OCI-LY1 (cell line): Measurements from ENCODE around the gene HCRT.

ENCODE experiments used
- H2AFZ ChIP-seq: fragments of 200-600 bp; sonication (generic), shearing (Covaris generic); 2 replicates; pipeline ENCODE4 v1.6.0; 2014; ENCODE audit warnings: antibody characterized with exemption, mild to moderate bottlenecking, low read length
- H3F3A ChIP-seq: fragments of 200-600 bp; sonication (generic), shearing (Covaris generic); 2 replicates; pipeline ENCODE4 v1.6.0; 2014; ENCODE audit warnings: mild to moderate bottlenecking, antibody characterized with exemption, low read length, moderate library complexity; ENCODE audit not compliant: insufficient read depth
- H3K27ac ChIP-seq: fragments of 200-600 bp; sonication (generic); 2 replicates; pipeline ENCODE4 v1.5.1; 2014; ENCODE audit warnings: low read length, mixed run types, mild to moderate bottlenecking, low read depth; ENCODE audit not compliant: poor library complexity, severe bottlenecking
- H3K27me3 ChIP-seq: fragments of 200-600 bp; sonication (generic); 2 replicates; pipeline ENCODE4 v1.6.0; 2014; ENCODE audit warnings: antibody characterized with exemption, mild to moderate bottlenecking, low read length, moderate library complexity; ENCODE audit not compliant: insufficient read depth
- H3K36me3 ChIP-seq: fragments of 200-600 bp; sonication (generic); 2 replicates; pipeline ENCODE4 v1.6.1; 2014; ENCODE audit warnings: mild to moderate bottlenecking, antibody characterized with exemption, low read length, moderate library complexity, mixed read lengths; ENCODE audit not compliant: insufficient read depth
- H3K4me1 ChIP-seq: fragments of 200-600 bp; sonication (generic); 2 replicates; pipeline ENCODE4 v1.5.1; 2014; ENCODE audit warnings: mild to moderate bottlenecking, low read length, moderate library complexity; ENCODE audit not compliant: insufficient read depth, severe bottlenecking
- H3K4me2 ChIP-seq: fragments of 200-600 bp; sonication (generic), shearing (Covaris generic); 2 replicates; pipeline ENCODE4 v1.6.1; 2014; ENCODE audit warnings: low read length
- H3K4me3 ChIP-seq: fragments of 200-600 bp; sonication (generic); 2 replicates; pipeline ENCODE4 v1.5.1; 2014; ENCODE audit warnings: low read length, low read depth, mild to moderate bottlenecking, mixed read lengths; ENCODE audit not compliant: poor library complexity, severe bottlenecking
- H3K79me2 ChIP-seq: fragments of 200-600 bp; shearing (Covaris generic); 2 replicates; pipeline ENCODE4 v1.6.1; 2016; ENCODE audit warnings: mixed run types, low read length, mixed read lengths; ENCODE audit not compliant: insufficient read depth
- H3K9ac ChIP-seq: fragments of 200-600 bp; sonication (generic), shearing (Covaris generic); 2 replicates; pipeline ENCODE4 v1.6.1; 2014; ENCODE audit warnings: mild to moderate bottlenecking, low read length, mixed read lengths
- H3K9me2 ChIP-seq: fragments of 200-600 bp; sonication (generic), shearing (Covaris generic); 2 replicates; pipeline ENCODE4 v1.6.1; 2014; ENCODE audit warnings: low read depth, mild to moderate bottlenecking, low read length, mixed read lengths
- H3K9me3 ChIP-seq: fragments of 200-600 bp; shearing (Covaris generic); 2 replicates; pipeline ENCODE4 v1.6.1; 2014; ENCODE audit warnings: low read length, mixed read lengths
- H4K20me1 ChIP-seq: fragments of 200-600 bp; sonication (generic), shearing (Covaris generic); 2 replicates; pipeline ENCODE4 v1.6.0; 2016; ENCODE audit warnings: mild to moderate bottlenecking, low read length; ENCODE audit not compliant: insufficient read depth
- EZH2 ChIP-seq: fragments of 200-600 bp; sonication (generic), shearing (Covaris generic); IDR thresholded peaks from 2 replicates; pipeline ENCODE4 v1.8.0; 2017; ENCODE audit warnings: borderline replicate concordance, mixed run types, mild to moderate bottlenecking, antibody characterized with exemption, low read length, moderate library complexity, mixed read lengths
- TF ChIP-seq, protein P1 (sequence below): fragments of 200-600 bp; sonication (generic), shearing (Covaris generic); IDR thresholded peaks from 2 replicates; pipeline ENCODE4 v1.5.1; 2017; ENCODE audit warnings: mild to moderate bottlenecking, antibody characterized with exemption, low read length, moderate library complexity, mixed read lengths

The HCRT gene

DNA sequence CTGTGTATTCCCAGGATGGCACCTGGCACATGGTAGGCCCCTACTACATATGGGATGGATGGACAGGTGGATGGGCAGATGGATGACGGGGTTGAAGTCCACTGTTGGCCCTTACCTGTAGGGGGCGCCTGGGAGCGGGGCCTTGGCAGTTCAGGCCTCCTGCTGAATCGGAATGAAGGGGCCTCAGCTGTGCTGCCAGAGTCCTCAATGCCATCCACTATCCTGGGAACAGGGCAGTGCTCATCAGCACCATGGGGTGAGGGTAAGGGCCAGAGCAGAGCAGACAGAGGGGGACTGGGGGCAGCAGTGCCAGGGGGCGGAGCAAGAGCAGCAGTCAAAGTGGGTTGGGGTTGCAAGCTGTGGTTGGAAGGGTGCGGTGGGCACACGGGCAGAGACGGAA is 22.1 kb downstream of the HCRT start:
- no peaks in the 10 kb centered on the region for H3K27me3 ChIP-seq
- TF ChIP-seq, protein P1, sequence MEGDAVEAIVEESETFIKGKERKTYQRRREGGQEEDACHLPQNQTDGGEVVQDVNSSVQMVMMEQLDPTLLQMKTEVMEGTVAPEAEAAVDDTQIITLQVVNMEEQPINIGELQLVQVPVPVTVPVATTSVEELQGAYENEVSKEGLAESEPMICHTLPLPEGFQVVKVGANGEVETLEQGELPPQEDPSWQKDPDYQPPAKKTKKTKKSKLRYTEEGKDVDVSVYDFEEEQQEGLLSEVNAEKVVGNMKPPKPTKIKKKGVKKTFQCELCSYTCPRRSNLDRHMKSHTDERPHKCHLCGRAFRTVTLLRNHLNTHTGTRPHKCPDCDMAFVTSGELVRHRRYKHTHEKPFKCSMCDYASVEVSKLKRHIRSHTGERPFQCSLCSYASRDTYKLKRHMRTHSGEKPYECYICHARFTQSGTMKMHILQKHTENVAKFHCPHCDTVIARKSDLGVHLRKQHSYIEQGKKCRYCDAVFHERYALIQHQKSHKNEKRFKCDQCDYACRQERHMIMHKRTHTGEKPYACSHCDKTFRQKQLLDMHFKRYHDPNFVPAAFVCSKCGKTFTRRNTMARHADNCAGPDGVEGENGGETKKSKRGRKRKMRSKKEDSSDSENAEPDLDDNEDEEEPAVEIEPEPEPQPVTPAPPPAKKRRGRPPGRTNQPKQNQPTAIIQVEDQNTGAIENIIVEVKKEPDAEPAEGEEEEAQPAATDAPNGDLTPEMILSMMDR: peak; percentile 85
- TF ChIP-seq EZH2: no peak
- H3K9ac ChIP-seq: no peak overlapping the region
- H3K79me2 ChIP-seq: no peaks in the 10 kb centered on the region
- H3K4me1 ChIP-seq: no peaks in the 10 kb centered on the region
- H3K27ac ChIP-seq: no peak overlapping the region
- H3K36me3 ChIP-seq: no peaks in the 10 kb centered on the region
- no peak overlapping the region for H3K4me2 ChIP-seq
- H3K9me3 ChIP-seq: no peaks in the 10 kb centered on the region
- no peaks in the 10 kb centered on the region for H4K20me1 ChIP-seq
- H3K9me2 ChIP-seq: no peaks in the 10 kb centered on the region
- no peak overlapping the region for H2AFZ ChIP-seq
- H3F3A ChIP-seq: no peaks in the 10 kb centered on the region
- H3K4me3 ChIP-seq: no peak overlapping the region

GRCh38 chr17:42160531-42160910 is 24.7 kb downstream of the HCRT start:
- Histone ChIP-seq H3K9me2 (no peaks in the 10 kb centered on the region), H3K9ac (no peak overlapping the region), H3K4me3 (no peak overlapping the region), H3K4me2 (no peak overlapping the region), H3K27ac (no peak overlapping the region), H3K9me3 (no peaks in the 10 kb centered on the region), H3K27me3 (no peaks in the 10 kb centered on the region), H3K4me1 (no peaks in the 10 kb centered on the region), H4K20me1 (no peaks in the 10 kb centered on the region), H3K79me2 (no peaks in the 10 kb centered on the region), H3K36me3 (no peaks in the 10 kb centered on the region), H2AFZ (no peak overlapping the region), H3F3A (no peaks in the 10 kb centered on the region)
- no peak for TF ChIP-seq EZH2
- TF ChIP-seq, protein P1: no peak

DNA sequence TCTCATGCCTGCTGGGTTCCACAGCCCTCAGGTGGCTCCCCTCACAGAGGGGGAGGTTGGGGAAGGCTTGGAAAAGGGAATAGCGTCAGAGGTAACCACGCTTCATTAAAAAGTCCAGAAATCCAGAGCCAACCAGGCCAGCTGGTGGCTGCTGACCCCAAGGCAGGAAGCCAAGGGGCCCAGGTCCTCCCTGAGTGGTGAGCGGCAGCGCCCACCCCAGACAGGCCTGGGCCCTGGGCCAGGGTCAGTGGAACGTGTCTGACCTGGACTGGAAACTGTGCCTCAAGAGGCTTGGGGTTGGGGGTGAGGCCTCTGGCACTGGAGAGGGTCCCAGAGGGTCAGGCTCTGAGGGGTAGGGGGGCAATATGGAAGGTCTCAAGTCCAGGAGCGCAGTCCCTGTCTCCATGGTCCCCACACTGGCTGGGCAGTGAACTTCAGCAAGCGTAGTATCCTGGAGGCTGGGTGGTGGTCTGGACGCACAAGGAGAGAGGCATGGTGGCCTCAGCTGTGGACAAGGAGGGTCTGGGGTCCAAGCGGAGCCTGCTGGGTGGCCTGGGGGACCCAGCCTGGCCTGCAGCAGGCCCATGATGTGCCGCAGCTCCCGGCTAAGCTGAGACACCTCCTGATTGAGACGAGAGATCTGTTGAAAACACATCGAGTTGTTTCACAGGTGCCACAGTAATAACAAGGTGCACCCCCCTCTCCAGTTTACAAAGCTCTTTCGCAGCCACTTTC is 25.3 kb downstream of the HCRT start:
- Histone ChIP-seq H3K9me2 (no peaks in the 10 kb centered on the region), H3K9ac (no peak overlapping the region), H3K9me3 (no peaks in the 10 kb centered on the region), H3K4me1 (no peaks in the 10 kb centered on the region), H3K79me2 (no peaks in the 10 kb centered on the region), H4K20me1 (no peaks in the 10 kb centered on the region), H2AFZ (no peak overlapping the region), H3K4me2 (no peak overlapping the region), H3K4me3 (no peak overlapping the region), H3K36me3 (no peaks in the 10 kb centered on the region), H3K27ac (no peak overlapping the region), H3F3A (no peaks in the 10 kb centered on the region), H3K27me3 (no peaks in the 10 kb centered on the region)
- TF ChIP-seq, protein P1: no peak
- TF ChIP-seq EZH2: no peak
